Progenitor cell of endocrine pancreas (in vitro differentiated cells): Measurements from ENCODE around the gene ARHGAP26. TPM values are rescaled to one million over a fixed set of nuclear protein-coding genes. Genes with fewer than 3 reads are reported as not detected.

Source experiments
- DNase-seq: peaks from one replicate; pipeline ENCODE4 v3.0.0; 2021; ENCODE audit warnings: low spot score; ENCODE audit not compliant: unreplicated experiment
- H3K27ac Mint-ChIP-seq: 2 replicates; pipeline ENCODE4 v1.8.0; 2021; ENCODE audit warnings: mild to moderate bottlenecking, moderate library complexity, mixed read lengths
- H3K27me3 Mint-ChIP-seq: 2 replicates; pipeline ENCODE4 v1.8.0; 2021; ENCODE audit warnings: mixed read lengths
- H3K36me3 Mint-ChIP-seq: 2 replicates; pipeline ENCODE4 v1.8.0; 2022; ENCODE audit warnings: mixed read lengths; ENCODE audit not compliant: insufficient read depth
- H3K4me1 Mint-ChIP-seq: 2 replicates; pipeline ENCODE4 v1.8.0; 2021; ENCODE audit warnings: low read depth, mixed read lengths
- H3K4me3 Mint-ChIP-seq: 2 replicates; pipeline ENCODE4 v1.8.0; 2021; ENCODE audit warnings: low read depth, mild to moderate bottlenecking, moderate library complexity, mixed read lengths
- H3K9me3 Mint-ChIP-seq: 2 replicates; pipeline ENCODE4 v1.8.0; 2021; ENCODE audit warnings: low read depth, mixed read lengths
- CTCF ChIP-seq: fragments of 200-600 bp; sonication (generic); IDR thresholded peaks from one replicate; pipeline ENCODE4 v1.5.0; 2021; ENCODE audit warnings: antibody characterized with exemption, mild to moderate bottlenecking; ENCODE audit not compliant: unreplicated experiment
- total RNA-seq: library from RNA; stranded (reverse); gene quantifications from 2 replicates; pipeline ENCODE4 v1.2.1, GENCODE V29; 2021

Gene ARHGAP26
- total RNA-seq, 1 donor from 2014 or later = 21.3 TPM

- H3K9me3 Mint-ChIP-seq = no peaks in the 10 kb centered on the region
- DNase-seq = no peak
- peaks cover 1% of the 10 kb centered on the region for H3K36me3 Mint-ChIP-seq
- no peaks in the 10 kb centered on the region for H3K27me3 Mint-ChIP-seq
- no peak for TF ChIP-seq CTCF
- H3K27ac Mint-ChIP-seq = no peak overlapping the region
- no peak overlapping the region for H3K4me3 Mint-ChIP-seq
- H3K4me1 Mint-ChIP-seq = peaks cover 16% of the 10 kb centered on the region
Measured at GRCh38 chr5:143033535-143034250, 263.5 kb downstream of the ARHGAP26 start.

GRCh38 chr5:143036146-143036927 is 266.2 kb downstream of the ARHGAP26 start:
- no peak for DNase-seq
- H3K9me3 Mint-ChIP-seq = no peaks in the 10 kb centered on the region
- H3K27me3 Mint-ChIP-seq = no peaks in the 10 kb centered on the region
- no peak for TF ChIP-seq CTCF
- H3K36me3 Mint-ChIP-seq = peaks cover 1% of the 10 kb centered on the region
- H3K4me3 Mint-ChIP-seq = no peak overlapping the region
- H3K27ac Mint-ChIP-seq = no peak overlapping the region
- peaks cover 13% of the 10 kb centered on the region for H3K4me1 Mint-ChIP-seq

- H3K4me1 Mint-ChIP-seq = peaks cover 10% of the 10 kb centered on the region
- TF ChIP-seq CTCF = no peak
- no peaks in the 10 kb centered on the region for H3K9me3 Mint-ChIP-seq
- DNase-seq = no peak
- no peaks in the 10 kb centered on the region for H3K27me3 Mint-ChIP-seq
- peaks cover 1% of the 10 kb centered on the region for H3K36me3 Mint-ChIP-seq
- H3K4me3 Mint-ChIP-seq = no peak overlapping the region
- no peak overlapping the region for H3K27ac Mint-ChIP-seq
Measured at GRCh38 chr5:143037071-143037470, 266.9 kb downstream of the ARHGAP26 start.

- Mint-ChIP-seq H3K9me3 (no peaks in the 10 kb centered on the region), H3K36me3 (peaks cover 2% of the 10 kb centered on the region), H3K4me1 (peaks cover 3% of the 10 kb centered on the region), H3K27me3 (no peaks in the 10 kb centered on the region), H3K4me3 (no peak overlapping the region), H3K27ac (no peak overlapping the region)
- no peak for TF ChIP-seq CTCF
- DNase-seq = no peak
Measured at GRCh38 chr5:143037708-143038107, 267.5 kb downstream of the ARHGAP26 start.

GRCh38 chr5:143040622-143041021 is 270.4 kb downstream of the ARHGAP26 start:
- no peak overlapping the region for H3K4me3 Mint-ChIP-seq
- no peaks in the 10 kb centered on the region for H3K27me3 Mint-ChIP-seq
- H3K4me1 Mint-ChIP-seq = no peaks in the 10 kb centered on the region
- peaks cover 5% of the 10 kb centered on the region for H3K36me3 Mint-ChIP-seq
- DNase-seq = no peak
- H3K27ac Mint-ChIP-seq = no peak overlapping the region
- no peak for TF ChIP-seq CTCF
- no peaks in the 10 kb centered on the region for H3K9me3 Mint-ChIP-seq
